Endodermal cell (in vitro differentiated cells): ENCODE data around the gene FASTKD1. TPM values are rescaled to one million over a fixed set of nuclear protein-coding genes. Genes with fewer than 3 reads are reported as not detected.
"Not testable (repeated sequence)": the region's sequence is repeated elsewhere in the genome, so short reads cannot be mapped to it uniquely, and the experiment has no call there.

ENCODE experiments used
- DNase-seq: peaks from one replicate; pipeline ENCODE4 v3.0.0-alpha.2; 2017
- H3K27ac ChIP-seq: 2 replicates; pipeline ENCODE4 v1.5.1; 2013; ENCODE audit warnings: mild to moderate bottlenecking, low read depth, low read length, moderate library complexity
- H3K27me3 ChIP-seq: 2 replicates; pipeline ENCODE4 v1.6.1; 2013; ENCODE audit warnings: mild to moderate bottlenecking, low read length, moderate library complexity; ENCODE audit not compliant: insufficient read depth, control insufficient read depth, poor library complexity, severe bottlenecking
- H3K36me3 ChIP-seq: 2 replicates; pipeline ENCODE4 v1.7.0; 2013; ENCODE audit warnings: mild to moderate bottlenecking, low read length, moderate library complexity; ENCODE audit not compliant: control insufficient read depth, insufficient read depth
- H3K4me1 ChIP-seq: one replicate; pipeline ENCODE4 v1.7.0; 2013; ENCODE audit warnings: low read length; ENCODE audit not compliant: control insufficient read depth, insufficient read depth
- H3K4me3 ChIP-seq: 2 replicates; pipeline ENCODE4 v1.5.1; 2013; ENCODE audit warnings: mild to moderate bottlenecking, low read length, moderate library complexity
- H3K9ac ChIP-seq: 2 replicates; pipeline ENCODE4 v1.6.1; 2013; ENCODE audit warnings: mild to moderate bottlenecking, low read length, moderate library complexity; ENCODE audit not compliant: poor library complexity, severe bottlenecking; ENCODE audit errors: extremely low read depth
- H3K9me3 ChIP-seq: 2 replicates; pipeline ENCODE4 v1.6.1; 2013; ENCODE audit warnings: mild to moderate bottlenecking, low read length, moderate library complexity; ENCODE audit not compliant: control insufficient read depth
- H3K27ac Mint-ChIP-seq: 2 replicates; pipeline ENCODE4 v1.8.0; 2020; ENCODE audit warnings: mixed read lengths
- H3K27me3 Mint-ChIP-seq: 2 replicates; pipeline ENCODE4 v1.8.0; 2021; ENCODE audit warnings: mild to moderate bottlenecking, mixed read lengths; ENCODE audit not compliant: insufficient read depth
- H3K36me3 Mint-ChIP-seq: 2 replicates; pipeline ENCODE4 v1.8.0; 2020; ENCODE audit warnings: low read depth, mixed read lengths
- H3K4me1 Mint-ChIP-seq: 2 replicates; pipeline ENCODE4 v1.8.0; 2020; ENCODE audit warnings: mixed read lengths
- H3K4me3 Mint-ChIP-seq: 2 replicates; pipeline ENCODE4 v1.8.0; 2020; ENCODE audit warnings: mild to moderate bottlenecking, moderate library complexity, mixed read lengths
- H3K9me3 Mint-ChIP-seq: 2 replicates; pipeline ENCODE4 v1.8.0; 2020; ENCODE audit warnings: mild to moderate bottlenecking, mixed read lengths
- WGBS, 2 experiments: methylation state at CpG; one replicate each; pipeline versions ENCODE4 v1.1.5 to v1.1.7; 2013; ENCODE audit warnings: missing lambda C conversion rate in 2 of 2, mixed read lengths in 1 of 2; ENCODE audit not compliant: insufficient coverage in 1 of 2, insufficient read length in 1 of 2; 5-methylcytosine and 5-hydroxymethylcytosine counted together
- total RNA-seq, 2 donors: library from RNA; stranded (reverse); fragmentation: NEBNext Ultra II Directional in 1 of 2; extraction: Animal tissue kit (Norgen Biotek cat#: 25700) in 1 of 2; gene quantifications; 2 replicates in 1 of 2; 3 replicates in 1 of 2; pipeline ENCODE4 v1.2.1, GENCODE V29; 2021
- TF ChIP-seq, protein P1 (sequence below): fragments of 200-600 bp; sonication (generic); conservative IDR thresholded peaks from 2 replicates; pipeline ENCODE4 v1.5.0; 2021; ENCODE audit warnings: antibody characterized with exemption, mild to moderate bottlenecking

The FASTKD1 gene
- total RNA-seq, 2 donors from 2014 or later: 45.2 to 56.0 TPM

- peak overlapping the region; percentile 97 for H3K4me3 Mint-ChIP-seq
- peaks cover 8% of the 10 kb centered on the region for H3K36me3 Mint-ChIP-seq
- no peak for DNase-seq
- H3K4me1 Mint-ChIP-seq: peaks cover 11% of the 10 kb centered on the region
- TF ChIP-seq, protein P1, sequence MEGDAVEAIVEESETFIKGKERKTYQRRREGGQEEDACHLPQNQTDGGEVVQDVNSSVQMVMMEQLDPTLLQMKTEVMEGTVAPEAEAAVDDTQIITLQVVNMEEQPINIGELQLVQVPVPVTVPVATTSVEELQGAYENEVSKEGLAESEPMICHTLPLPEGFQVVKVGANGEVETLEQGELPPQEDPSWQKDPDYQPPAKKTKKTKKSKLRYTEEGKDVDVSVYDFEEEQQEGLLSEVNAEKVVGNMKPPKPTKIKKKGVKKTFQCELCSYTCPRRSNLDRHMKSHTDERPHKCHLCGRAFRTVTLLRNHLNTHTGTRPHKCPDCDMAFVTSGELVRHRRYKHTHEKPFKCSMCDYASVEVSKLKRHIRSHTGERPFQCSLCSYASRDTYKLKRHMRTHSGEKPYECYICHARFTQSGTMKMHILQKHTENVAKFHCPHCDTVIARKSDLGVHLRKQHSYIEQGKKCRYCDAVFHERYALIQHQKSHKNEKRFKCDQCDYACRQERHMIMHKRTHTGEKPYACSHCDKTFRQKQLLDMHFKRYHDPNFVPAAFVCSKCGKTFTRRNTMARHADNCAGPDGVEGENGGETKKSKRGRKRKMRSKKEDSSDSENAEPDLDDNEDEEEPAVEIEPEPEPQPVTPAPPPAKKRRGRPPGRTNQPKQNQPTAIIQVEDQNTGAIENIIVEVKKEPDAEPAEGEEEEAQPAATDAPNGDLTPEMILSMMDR: no peak
- no peak overlapping the region for H3K9ac ChIP-seq
- H3K4me3 ChIP-seq: peak overlapping the region; percentile 100
- no peak overlapping the region for H3K27ac ChIP-seq
- H3K36me3 ChIP-seq: no peaks in the 10 kb centered on the region
- 92% methylated on average over 3 of the region's 5 CpGs; no CpG with 5 or more reads in 1 of the 2 experiments for WGBS, 2 experiments
- H3K4me1 ChIP-seq: no peaks in the 10 kb centered on the region
- H3K9me3 Mint-ChIP-seq: peaks cover 18% of the 10 kb centered on the region
- H3K9me3 ChIP-seq: peaks cover 18% of the 10 kb centered on the region
- H3K27me3 ChIP-seq: peaks cover 9% of the 10 kb centered on the region
- no peak overlapping the region for H3K27ac Mint-ChIP-seq
- H3K27me3 Mint-ChIP-seq: peaks cover 17% of the 10 kb centered on the region
Observed at GRCh38 chr2:169583518-169583917, 9.9 kb upstream of the FASTKD1 start.

DNA sequence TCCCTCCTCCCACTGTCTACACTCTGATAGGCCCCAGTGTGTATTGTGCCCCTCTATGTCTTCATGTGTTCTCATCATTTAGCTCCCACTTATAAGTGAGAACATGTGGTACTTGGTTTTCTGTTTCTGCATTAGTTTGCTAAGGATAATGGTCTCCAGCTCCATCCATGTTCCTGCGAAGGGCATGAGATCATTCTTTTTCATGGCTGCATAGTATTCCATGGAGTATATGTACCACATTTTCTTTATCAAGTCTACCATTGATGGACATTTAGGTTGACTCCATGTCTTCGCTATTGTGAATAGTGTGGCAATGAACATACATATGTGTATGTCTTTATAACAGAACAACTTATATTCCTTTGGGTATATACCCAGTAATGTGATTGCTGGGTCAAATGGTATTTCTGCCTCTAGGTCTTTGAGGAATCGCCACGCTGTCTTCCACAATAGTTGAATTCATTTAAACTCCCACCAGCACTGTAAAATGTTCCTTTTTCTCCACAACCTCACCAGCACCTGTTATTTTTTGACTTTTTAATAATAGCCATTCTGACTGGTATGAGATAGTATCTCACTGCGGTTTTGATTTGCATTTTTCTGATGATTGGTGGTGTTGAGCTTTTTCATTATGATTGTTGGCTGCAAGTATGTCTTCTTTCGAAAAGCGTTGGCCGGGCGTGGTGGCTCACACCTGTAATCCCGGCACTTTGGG, 9.0 kb upstream of the FASTKD1 start:
- peak overlapping the region; percentile 97 for H3K4me3 Mint-ChIP-seq

DNA sequence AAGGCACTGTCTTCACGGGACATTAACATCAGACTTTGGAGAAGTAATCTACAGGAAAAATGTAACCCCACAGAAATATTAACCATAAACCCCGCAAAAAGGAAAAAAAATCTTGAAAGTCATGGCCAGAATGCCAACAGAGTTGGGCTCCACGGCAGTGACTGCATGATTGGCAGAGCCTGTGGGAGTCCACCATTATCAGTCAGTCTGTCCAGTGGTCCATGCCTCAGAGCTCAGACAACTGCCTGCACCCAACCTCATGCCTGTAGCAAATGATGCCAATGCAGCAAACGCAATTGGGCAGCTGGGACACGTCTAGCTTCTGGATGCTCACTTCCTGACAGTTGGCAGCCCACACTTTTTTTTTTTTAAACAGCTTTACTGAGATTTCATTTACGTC, 5.4 kb upstream of the FASTKD1 start:
- no peaks in the 10 kb centered on the region for H3K4me1 Mint-ChIP-seq
- WGBS, 2 experiments: 74 to 85% methylated on average over 4 to 6 of the region's 6 CpGs

More for the DNA sequence above, 9.0 kb upstream of the FASTKD1 start:
- peak overlapping the region; percentile 3 for H3K4me3 ChIP-seq
- not testable (repeated sequence) for DNase-seq, H3K27me3 ChIP-seq, H3K36me3 ChIP-seq, H3K27ac ChIP-seq, H3K4me1 ChIP-seq, H3K9ac ChIP-seq, H3K27ac Mint-ChIP-seq, H3K36me3 Mint-ChIP-seq
- H3K9me3 ChIP-seq: peaks cover 18% of the 10 kb centered on the region
- Mint-ChIP-seq H3K27me3 (peaks cover 24% of the 10 kb centered on the region), H3K9me3 (peaks cover 18% of the 10 kb centered on the region), H3K4me1 (peaks cover 11% of the 10 kb centered on the region)
- 92 to 95% methylated on average over 7 to 10 of the region's 10 CpGs for WGBS, 2 experiments

GRCh38 chr2:169575264-169575663, 1.6 kb upstream of the FASTKD1 start:
- 96 to 100% methylated on average over 4 to 25 of the region's 36 CpGs for WGBS, 2 experiments
- not testable (repeated sequence) for DNase-seq, H3K4me1 Mint-ChIP-seq, H3K36me3 Mint-ChIP-seq, H3K36me3 ChIP-seq, H3K9me3 ChIP-seq, H3K4me1 ChIP-seq, H3K27me3 ChIP-seq, H3K27ac Mint-ChIP-seq, H3K27ac ChIP-seq, H3K9ac ChIP-seq, H3K4me3 Mint-ChIP-seq, H3K4me3 ChIP-seq
- Mint-ChIP-seq H3K9me3 (peaks cover 12% of the 10 kb centered on the region), H3K27me3 (peaks cover 28% of the 10 kb centered on the region)

More for the DNA sequence above, 5.4 kb upstream of the FASTKD1 start:
- peaks cover 17% of the 10 kb centered on the region for H3K9me3 ChIP-seq
- no peaks in the 10 kb centered on the region for H3K36me3 ChIP-seq
- no peak overlapping the region for H3K4me3 ChIP-seq
- no peak for DNase-seq
- Mint-ChIP-seq H3K27ac (no peak overlapping the region), H3K36me3 (peaks cover 2% of the 10 kb centered on the region), H3K4me3 (no peak overlapping the region), H3K27me3 (peaks cover 28% of the 10 kb centered on the region), H3K9me3 (peaks cover 28% of the 10 kb centered on the region)
- H3K27ac ChIP-seq: no peak overlapping the region
- no peak overlapping the region for H3K9ac ChIP-seq
- H3K4me1 ChIP-seq: no peaks in the 10 kb centered on the region
- H3K27me3 ChIP-seq: peaks cover 9% of the 10 kb centered on the region
- TF ChIP-seq, protein P1: no peak

DNA sequence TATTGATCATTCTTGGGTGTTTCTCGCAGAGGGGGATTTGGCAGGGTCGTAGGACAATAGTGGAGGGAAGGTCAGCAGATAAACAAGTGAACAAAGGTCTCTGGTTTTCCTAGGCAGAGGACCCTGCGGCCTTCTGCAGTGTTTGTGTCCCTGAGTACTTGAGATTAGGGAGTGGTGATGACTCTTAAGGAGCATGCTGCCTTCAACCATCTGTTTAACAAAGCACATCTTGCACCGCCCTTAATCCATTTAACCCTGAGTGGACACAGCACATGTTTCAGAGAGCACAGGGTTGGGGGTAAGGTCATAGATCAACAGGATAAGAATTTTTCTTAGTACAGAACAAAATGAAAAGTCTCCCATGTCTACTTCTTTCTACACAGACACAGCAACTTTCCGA, 874 bp upstream of the FASTKD1 start:
- WGBS, 2 experiments: 96% methylated on average over 1 of the region's 5 CpGs; no CpG with 5 or more reads in 1 of the 2 experiments
- not testable (repeated sequence) for H3K27me3 ChIP-seq, H3K4me3 ChIP-seq, H3K4me1 Mint-ChIP-seq, H3K36me3 ChIP-seq, H3K27ac ChIP-seq, DNase-seq, H3K4me3 Mint-ChIP-seq, H3K27ac Mint-ChIP-seq, H3K9ac ChIP-seq, H3K9me3 ChIP-seq, H3K4me1 ChIP-seq
- H3K9me3 Mint-ChIP-seq: peaks cover 12% of the 10 kb centered on the region
- H3K36me3 Mint-ChIP-seq: peaks cover 12% of the 10 kb centered on the region
- H3K27me3 Mint-ChIP-seq: peaks cover 21% of the 10 kb centered on the region
